ENCODE measurements around the gene SYNPO2. TPM values are rescaled to one million over a fixed set of nuclear protein-coding genes. Genes with fewer than 3 reads are reported as not detected.

The SYNPO2 gene
- total RNA-seq, 1 donor from 2014 or later = 0.09 TPM

DNA sequence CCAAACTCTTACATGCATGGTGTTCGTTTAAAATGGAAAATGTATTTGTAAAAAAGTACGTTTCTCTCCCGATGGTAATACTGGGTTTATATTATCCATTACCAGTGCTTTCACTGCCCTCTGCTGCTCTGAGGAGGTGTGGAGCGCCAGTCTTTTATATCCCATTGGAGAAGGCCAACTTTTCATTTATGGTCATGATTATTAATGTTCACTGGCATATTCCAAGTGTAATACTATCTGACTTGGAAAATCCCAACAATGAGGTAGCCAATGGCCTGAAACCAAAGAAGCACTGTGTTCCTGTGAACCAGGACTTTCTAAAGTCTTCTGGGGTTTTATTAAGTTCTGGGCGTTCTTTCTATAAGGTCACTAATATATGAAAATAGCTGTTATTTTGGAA, 80.7 kb downstream of the SYNPO2 start:
- H3K27me3 Mint-ChIP-seq (ENCODE audit: insufficient read depth, low read depth) = peaks cover 2% of the 10 kb centered on the region
- H3K9me3 ChIP-seq (ENCODE audit: low read depth) = no peaks in the 10 kb centered on the region
- no peak overlapping the region for H3K4me3 Mint-ChIP-seq
- H3K4me1 Mint-ChIP-seq = peaks cover 10% of the 10 kb centered on the region
- no peaks in the 10 kb centered on the region for H3K27me3 ChIP-seq
- H3K36me3 ChIP-seq = no peaks in the 10 kb centered on the region
- H3K4me1 ChIP-seq = no peaks in the 10 kb centered on the region
- no peaks in the 10 kb centered on the region for H4K20me1 ChIP-seq (ENCODE audit: low read depth)
- H3K4me3 ChIP-seq = no peak overlapping the region
- no peak overlapping the region for H2AFZ ChIP-seq (replicated peaks)
- no peak overlapping the region for H3K27ac ChIP-seq
- H3K9ac ChIP-seq = no peak overlapping the region
- TF ChIP-seq EZH2phosphoT487 (IDR thresholded peaks at IDR 0.05) (no peak), EZH2 (IDR thresholded peaks at IDR 0.05) (no peak)
- TF ChIP-seq, protein P1, sequence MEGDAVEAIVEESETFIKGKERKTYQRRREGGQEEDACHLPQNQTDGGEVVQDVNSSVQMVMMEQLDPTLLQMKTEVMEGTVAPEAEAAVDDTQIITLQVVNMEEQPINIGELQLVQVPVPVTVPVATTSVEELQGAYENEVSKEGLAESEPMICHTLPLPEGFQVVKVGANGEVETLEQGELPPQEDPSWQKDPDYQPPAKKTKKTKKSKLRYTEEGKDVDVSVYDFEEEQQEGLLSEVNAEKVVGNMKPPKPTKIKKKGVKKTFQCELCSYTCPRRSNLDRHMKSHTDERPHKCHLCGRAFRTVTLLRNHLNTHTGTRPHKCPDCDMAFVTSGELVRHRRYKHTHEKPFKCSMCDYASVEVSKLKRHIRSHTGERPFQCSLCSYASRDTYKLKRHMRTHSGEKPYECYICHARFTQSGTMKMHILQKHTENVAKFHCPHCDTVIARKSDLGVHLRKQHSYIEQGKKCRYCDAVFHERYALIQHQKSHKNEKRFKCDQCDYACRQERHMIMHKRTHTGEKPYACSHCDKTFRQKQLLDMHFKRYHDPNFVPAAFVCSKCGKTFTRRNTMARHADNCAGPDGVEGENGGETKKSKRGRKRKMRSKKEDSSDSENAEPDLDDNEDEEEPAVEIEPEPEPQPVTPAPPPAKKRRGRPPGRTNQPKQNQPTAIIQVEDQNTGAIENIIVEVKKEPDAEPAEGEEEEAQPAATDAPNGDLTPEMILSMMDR (IDR thresholded peaks at IDR 0.05) = peak; percentile 59
- H3K4me2 ChIP-seq = no peak overlapping the region
- H3F3A ChIP-seq (ENCODE audit: low read depth) = no peaks in the 10 kb centered on the region
- H3K36me3 Mint-ChIP-seq = no peaks in the 10 kb centered on the region
- H3K79me2 ChIP-seq (ENCODE audit: low read depth) = no peaks in the 10 kb centered on the region
- no peak overlapping the region for H3K27ac Mint-ChIP-seq
- no peaks in the 10 kb centered on the region for H3K9me3 Mint-ChIP-seq
- peak; percentile 44 for DNase-seq (ENCODE audit: low spot score)

DNA sequence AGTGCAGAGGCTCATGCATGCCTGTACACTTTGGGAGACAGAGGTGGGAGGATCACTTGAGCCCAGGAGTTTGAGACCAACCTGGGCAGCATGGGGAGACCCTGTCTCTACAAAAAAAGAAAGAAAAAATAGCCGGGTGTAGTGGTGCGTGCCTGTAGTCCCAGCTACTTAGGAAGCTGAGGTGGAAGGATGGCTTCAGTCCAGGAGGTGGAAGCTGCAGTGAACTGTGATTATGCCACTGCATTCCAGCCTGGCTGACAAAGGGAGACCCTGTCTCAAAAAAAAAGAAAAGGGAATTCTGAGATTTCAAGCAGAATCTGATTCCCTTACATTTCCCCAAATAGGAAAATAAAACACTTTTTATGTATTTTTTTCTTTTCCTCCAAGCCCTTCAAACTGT, 83.5 kb downstream of the SYNPO2 start:
- H3K36me3 Mint-ChIP-seq = no peaks in the 10 kb centered on the region
- Histone ChIP-seq H4K20me1 (ENCODE audit: low read depth) (no peaks in the 10 kb centered on the region), H3K79me2 (ENCODE audit: low read depth) (no peaks in the 10 kb centered on the region)

DNA sequence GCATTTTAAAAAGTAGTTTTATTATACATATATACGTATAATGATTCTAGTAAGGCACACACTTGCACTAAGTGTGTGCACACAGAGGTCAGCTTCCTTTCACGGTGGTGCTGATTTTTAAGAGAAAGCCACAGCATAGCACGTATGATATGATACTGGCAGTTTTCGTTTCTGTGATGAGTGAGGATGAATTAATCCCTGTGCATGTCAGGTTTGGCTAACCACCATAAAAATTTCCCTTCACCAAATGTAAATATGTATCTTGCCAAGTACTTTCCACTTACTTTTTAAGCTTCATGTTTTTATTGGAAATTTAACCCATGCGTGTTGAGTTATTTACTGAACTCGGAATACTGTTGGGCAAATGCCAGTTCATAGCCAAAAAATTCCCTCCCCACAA, 84.6 kb downstream of the SYNPO2 start:
- Histone ChIP-seq H3K36me3 (no peaks in the 10 kb centered on the region), H3K79me2 (ENCODE audit: low read depth) (no peaks in the 10 kb centered on the region), H3K27ac (no peak overlapping the region), H3K27me3 (no peaks in the 10 kb centered on the region), H3K4me1 (no peaks in the 10 kb centered on the region), H3F3A (ENCODE audit: low read depth) (no peaks in the 10 kb centered on the region), H4K20me1 (ENCODE audit: low read depth) (no peaks in the 10 kb centered on the region), H3K9me3 (ENCODE audit: low read depth) (no peaks in the 10 kb centered on the region), H3K4me3 (no peak overlapping the region), H2AFZ (replicated peaks) (no peak overlapping the region), H3K4me2 (no peak overlapping the region), H3K9ac (no peak overlapping the region)
- Mint-ChIP-seq H3K4me1 (peaks cover 5% of the 10 kb centered on the region), H3K27ac (no peak overlapping the region), H3K4me3 (no peak overlapping the region), H3K9me3 (no peaks in the 10 kb centered on the region), H3K27me3 (ENCODE audit: insufficient read depth, low read depth) (peaks cover 2% of the 10 kb centered on the region), H3K36me3 (no peaks in the 10 kb centered on the region)
- no peak for DNase-seq (ENCODE audit: low spot score)
- TF ChIP-seq, protein P1 (IDR thresholded peaks at IDR 0.05) = no peak

More for the DNA sequence above, 83.5 kb downstream of the SYNPO2 start:
- Mint-ChIP-seq H3K4me3 (no peak overlapping the region), H3K27me3 (ENCODE audit: insufficient read depth, low read depth) (peaks cover 2% of the 10 kb centered on the region), H3K27ac (no peak overlapping the region), H3K4me1 (peaks cover 10% of the 10 kb centered on the region), H3K9me3 (no peaks in the 10 kb centered on the region)
- peak; percentile 15 for DNase-seq (ENCODE audit: low spot score)
- Histone ChIP-seq H3K4me1 (no peaks in the 10 kb centered on the region), H3K27me3 (no peaks in the 10 kb centered on the region), H3K9ac (no peak overlapping the region), H2AFZ (replicated peaks) (peak overlapping the region; percentile 7), H3K4me3 (no peak overlapping the region), H3F3A (ENCODE audit: low read depth) (no peaks in the 10 kb centered on the region), H3K4me2 (no peak overlapping the region), H3K9me3 (ENCODE audit: low read depth) (no peaks in the 10 kb centered on the region), H3K27ac (no peak overlapping the region), H3K36me3 (no peaks in the 10 kb centered on the region)
- TF ChIP-seq EZH2 (IDR thresholded peaks at IDR 0.05) = no peak
- TF ChIP-seq EZH2phosphoT487 (IDR thresholded peaks at IDR 0.05) = no peak
- TF ChIP-seq, protein P1 (IDR thresholded peaks at IDR 0.05) = no peak
